ENCODE data around the gene FAM20C. TPM values are rescaled to one million over a fixed set of nuclear protein-coding genes. Genes with fewer than 3 reads are reported as not detected.

FAM20C gene
- total and polyA plus RNA-seq, 2 of the 8 experiments (the other 6 are each of a cell fraction or from before 2014, with no cell fraction given) = 9.5 to 34.8 TPM

- TF ChIP-seq BACH1 (IDR thresholded peaks at IDR 0.05; ENCODE audit: low read length) (no peak), FOSL1 (IDR thresholded peaks at IDR 0.05; ENCODE audit: insufficient read depth, low read depth, low read length) (no peak), KDM5A (IDR thresholded peaks at IDR 0.05; ENCODE audit: low read length) (no peak), ZNF274 (IDR thresholded peaks at IDR 0.05; ENCODE audit: borderline replicate concordance, extremely low read depth, low read length) (no peak)
- TF ChIP-seq, protein P1, sequence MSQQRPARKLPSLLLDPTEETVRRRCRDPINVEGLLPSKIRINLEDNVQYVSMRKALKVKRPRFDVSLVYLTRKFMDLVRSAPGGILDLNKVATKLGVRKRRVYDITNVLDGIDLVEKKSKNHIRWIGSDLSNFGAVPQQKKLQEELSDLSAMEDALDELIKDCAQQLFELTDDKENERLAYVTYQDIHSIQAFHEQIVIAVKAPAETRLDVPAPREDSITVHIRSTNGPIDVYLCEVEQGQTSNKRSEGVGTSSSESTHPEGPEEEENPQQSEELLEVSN (IDR thresholded peaks at IDR 0.05) = peak; percentile 40; the same call in 1 of the 2 replicates
These were observed 7.9 kb downstream of the FAM20C start (continued) for GRCh38 chr7:200290-200689.
